Measurements from ENCODE around the gene ZNF195. TPM values are rescaled to one million over a fixed set of nuclear protein-coding genes. Genes with fewer than 3 reads are reported as not detected.
"Not testable (repeated sequence)": the region's sequence is repeated elsewhere in the genome, so short reads cannot be mapped to it uniquely, and the experiment has no call there.

The ZNF195 gene
- total RNA-seq, 1 experiment from 2014 or later = 85.5 TPM

DNA sequence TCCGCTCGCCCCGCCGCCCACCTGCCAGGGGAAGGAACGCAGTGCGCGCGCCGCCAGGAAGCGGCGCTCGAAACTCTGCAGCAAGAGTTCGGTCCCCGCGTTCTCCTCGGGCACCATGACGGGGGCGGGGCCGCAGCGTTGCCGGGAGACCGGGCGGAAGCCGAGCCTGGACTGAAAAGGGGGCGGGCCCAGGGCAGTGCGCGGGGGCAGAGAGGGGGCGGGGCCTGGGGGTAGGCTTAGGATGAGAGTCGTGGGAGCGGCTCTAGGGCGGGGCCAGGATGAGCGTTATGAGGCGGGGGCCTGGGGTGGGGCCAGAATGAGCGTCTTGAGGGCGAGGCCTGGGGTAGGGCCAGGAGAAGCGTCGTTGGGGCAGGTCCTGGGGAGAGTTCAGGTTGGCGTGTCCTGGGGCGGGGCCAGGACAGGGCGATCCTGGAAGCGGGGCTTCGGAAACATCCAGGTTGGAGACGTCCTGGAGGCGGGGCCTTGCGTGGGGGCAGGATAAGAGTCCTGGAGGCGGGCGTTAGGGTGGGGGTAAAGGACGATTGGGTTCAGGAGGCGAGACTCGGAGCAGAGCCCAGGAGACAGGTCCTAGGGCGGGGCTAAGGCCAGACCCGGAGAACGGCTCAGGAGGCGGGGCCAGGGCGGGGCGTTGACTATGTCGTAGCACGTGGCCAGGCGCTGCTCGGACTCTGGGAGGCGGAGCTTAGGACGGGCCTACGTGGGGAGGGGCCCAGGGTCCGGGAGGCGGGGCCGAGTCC is 43.6 kb upstream of the ZNF195 start:
- DNase-seq (ENCODE audit: low spot score) (peak; percentile 100), ATAC-seq (peak; percentile 99)
- H3K9me3 Mint-ChIP-seq, POLR2A ChIA-PET, H3K36me3 Mint-ChIP-seq, CTCF ChIA-PET: not testable (repeated sequence)
- Mint-ChIP-seq H3K27ac (peak overlapping the region; percentile 90), H3K4me3 (peak overlapping the region; percentile 88), H3K27me3 (ENCODE audit: low read depth) (peaks cover 20% of the 10 kb centered on the region), H3K4me1 (peaks cover 23% of the 10 kb centered on the region)
- TF ChIP-seq, protein P1, sequence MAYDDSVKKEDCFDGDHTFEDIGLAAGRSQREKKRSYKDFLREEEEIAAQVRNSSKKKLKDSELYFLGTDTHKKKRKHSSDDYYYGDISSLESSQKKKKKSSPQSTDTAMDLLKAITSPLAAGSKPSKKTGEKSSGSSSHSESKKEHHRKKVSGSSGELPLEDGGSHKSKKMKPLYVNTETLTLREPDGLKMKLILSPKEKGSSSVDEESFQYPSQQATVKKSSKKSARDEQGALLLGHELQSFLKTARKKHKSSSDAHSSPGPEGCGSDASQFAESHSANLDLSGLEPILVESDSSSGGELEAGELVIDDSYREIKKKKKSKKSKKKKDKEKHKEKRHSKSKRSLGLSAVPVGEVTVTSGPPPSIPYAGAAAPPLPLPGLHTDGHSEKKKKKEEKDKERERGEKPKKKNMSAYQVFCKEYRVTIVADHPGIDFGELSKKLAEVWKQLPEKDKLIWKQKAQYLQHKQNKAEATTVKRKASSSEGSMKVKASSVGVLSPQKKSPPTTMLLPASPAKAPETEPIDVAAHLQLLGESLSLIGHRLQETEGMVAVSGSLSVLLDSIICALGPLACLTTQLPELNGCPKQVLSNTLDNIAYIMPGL (CRISPR knock-in tag; IDR thresholded peaks at IDR 0.05) = peak; percentile 11; the same call in 1 of the 2 replicates
- TF ChIP-seq TP53 (CRISPR knock-in tag; IDR thresholded peaks at IDR 0.05) (0 out of 2 replicates have a peak, but pooled peaks have one; percentile 60), FOXK1 (CRISPR knock-in tag; IDR thresholded peaks at IDR 0.05) (peak; percentile 17; the same call in 1 of the 2 replicates), RELA (CRISPR knock-in tag; IDR thresholded peaks at IDR 0.05; ENCODE audit: borderline replicate concordance) (peak; percentile 27; the same call in 1 of the 2 replicates), SP1 (CRISPR knock-in tag; conservative IDR thresholded peaks at IDR 0.05) (peak; percentile 57)
- TF ChIP-seq, protein P2, sequence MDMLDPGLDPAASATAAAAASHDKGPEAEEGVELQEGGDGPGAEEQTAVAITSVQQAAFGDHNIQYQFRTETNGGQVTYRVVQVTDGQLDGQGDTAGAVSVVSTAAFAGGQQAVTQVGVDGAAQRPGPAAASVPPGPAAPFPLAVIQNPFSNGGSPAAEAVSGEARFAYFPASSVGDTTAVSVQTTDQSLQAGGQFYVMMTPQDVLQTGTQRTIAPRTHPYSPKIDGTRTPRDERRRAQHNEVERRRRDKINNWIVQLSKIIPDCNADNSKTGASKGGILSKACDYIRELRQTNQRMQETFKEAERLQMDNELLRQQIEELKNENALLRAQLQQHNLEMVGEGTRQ (CRISPR knock-in tag; IDR thresholded peaks at IDR 0.05) = peak; percentile 84
- TF ChIP-seq, protein P3, sequence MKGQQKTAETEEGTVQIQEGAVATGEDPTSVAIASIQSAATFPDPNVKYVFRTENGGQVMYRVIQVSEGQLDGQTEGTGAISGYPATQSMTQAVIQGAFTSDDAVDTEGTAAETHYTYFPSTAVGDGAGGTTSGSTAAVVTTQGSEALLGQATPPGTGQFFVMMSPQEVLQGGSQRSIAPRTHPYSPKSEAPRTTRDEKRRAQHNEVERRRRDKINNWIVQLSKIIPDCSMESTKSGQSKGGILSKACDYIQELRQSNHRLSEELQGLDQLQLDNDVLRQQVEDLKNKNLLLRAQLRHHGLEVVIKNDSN (CRISPR knock-in tag; IDR thresholded peaks at IDR 0.05) = peak; percentile 79; the same call in 1 of the 2 replicates

DNA sequence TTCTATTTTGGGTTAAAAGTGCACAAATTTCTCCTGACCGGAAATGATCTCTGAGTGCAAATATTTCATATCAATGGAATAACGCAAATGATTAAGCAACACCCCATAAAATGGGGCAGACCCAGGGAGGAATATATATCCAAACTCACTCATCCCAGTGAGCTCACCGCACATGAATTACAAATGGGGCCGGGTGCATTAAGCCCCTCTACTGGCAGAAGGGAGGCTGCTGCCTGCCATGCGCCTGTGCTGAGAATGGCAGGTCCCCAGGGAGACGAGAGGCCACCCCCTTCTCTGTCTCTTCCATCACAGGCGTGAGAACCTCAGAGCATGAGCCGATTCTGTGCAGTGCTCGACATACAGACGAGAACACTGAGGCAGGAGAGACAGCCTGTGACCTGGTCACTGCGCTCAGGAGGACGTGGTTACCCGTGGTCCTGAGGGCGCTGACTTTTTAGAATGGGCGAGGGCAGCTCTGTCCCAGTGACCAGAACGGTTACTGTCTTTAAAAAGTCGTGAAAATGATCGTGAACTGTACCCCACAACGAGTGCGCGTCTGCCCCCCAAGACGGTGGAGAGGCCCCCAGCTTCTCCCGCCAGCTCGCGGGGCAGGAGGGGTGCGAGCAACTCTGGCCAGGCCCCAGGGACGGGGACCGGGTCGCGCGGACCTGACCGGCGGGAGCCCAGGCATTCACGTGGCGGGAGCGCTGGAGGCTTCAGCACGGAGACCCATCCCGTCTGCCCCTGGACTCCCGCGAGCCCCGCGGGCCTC is 42.8 kb upstream of the ZNF195 start:
- CTCF ChIA-PET, POLR2A ChIA-PET: not testable (repeated sequence)

DNA sequence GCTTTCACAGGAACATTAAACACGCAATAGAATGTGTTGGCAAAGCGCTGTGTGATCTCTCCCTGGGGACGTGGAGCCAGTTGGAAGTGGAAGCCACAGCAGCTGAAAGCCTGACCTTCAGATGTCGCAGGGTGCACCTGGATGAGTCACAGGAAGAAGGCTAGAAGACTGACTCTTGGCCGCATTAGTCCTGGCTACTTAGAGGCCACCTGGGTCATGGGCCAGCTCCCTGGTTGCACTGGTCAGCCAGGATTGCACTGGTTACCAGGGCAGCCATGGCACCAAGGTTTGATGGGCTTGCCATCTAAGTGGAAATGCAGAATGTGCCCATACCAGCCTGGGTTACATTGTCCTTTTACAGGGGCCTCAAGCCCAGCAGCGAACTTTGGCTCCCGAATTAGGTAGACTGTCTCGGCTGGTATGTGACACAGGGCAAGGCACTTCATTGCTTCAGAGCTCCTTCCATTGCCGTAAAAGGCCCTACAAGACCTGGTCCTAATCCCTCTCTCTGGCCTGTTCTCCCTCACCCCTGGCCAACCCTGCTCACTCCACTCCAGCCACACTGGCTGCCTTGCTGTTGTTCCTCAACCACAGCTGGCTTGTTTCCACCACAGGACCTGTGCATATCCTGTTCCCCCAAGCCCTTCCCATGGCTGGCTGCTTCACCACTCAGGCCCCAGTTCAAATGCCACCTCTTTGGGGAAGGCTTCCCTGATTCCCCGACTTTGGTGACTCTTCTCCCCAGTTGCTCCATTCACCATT is 41.5 kb upstream of the ZNF195 start:
- CTCF ChIA-PET = interaction anchor here (0.9 to 2.4 kb wide), 2 partner anchors 12 to 79 kb away, joined by 4 to 8 read pairs; no protein-coding TSS in a partner anchor
- not testable (repeated sequence) for H3K4me3 Mint-ChIP-seq

More for the DNA sequence above, 42.8 kb upstream of the ZNF195 start:
- peaks cover 20% of the 10 kb centered on the region for H3K27me3 Mint-ChIP-seq (ENCODE audit: low read depth)
- H3K4me3 Mint-ChIP-seq = peak overlapping the region; percentile 88
- H3K36me3 Mint-ChIP-seq, ATAC-seq, H3K9me3 Mint-ChIP-seq: not testable (repeated sequence)
- DNase-seq (ENCODE audit: low spot score) = peak; percentile 23
- H3K4me1 Mint-ChIP-seq = peaks cover 25% of the 10 kb centered on the region
- TF ChIP-seq, protein P4, sequence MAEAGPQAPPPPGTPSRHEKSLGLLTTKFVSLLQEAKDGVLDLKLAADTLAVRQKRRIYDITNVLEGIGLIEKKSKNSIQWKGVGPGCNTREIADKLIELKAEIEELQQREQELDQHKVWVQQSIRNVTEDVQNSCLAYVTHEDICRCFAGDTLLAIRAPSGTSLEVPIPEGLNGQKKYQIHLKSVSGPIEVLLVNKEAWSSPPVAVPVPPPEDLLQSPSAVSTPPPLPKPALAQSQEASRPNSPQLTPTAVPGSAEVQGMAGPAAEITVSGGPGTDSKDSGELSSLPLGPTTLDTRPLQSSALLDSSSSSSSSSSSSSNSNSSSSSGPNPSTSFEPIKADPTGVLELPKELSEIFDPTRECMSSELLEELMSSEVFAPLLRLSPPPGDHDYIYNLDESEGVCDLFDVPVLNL (CRISPR knock-in tag; IDR thresholded peaks at IDR 0.05; ENCODE audit: borderline replicate concordance, low read depth) = 0 out of 2 replicates have a peak, but pooled peaks have one; percentile 60
- TF ChIP-seq, protein P1 (CRISPR knock-in tag; IDR thresholded peaks at IDR 0.05) = 0 out of 2 replicates have a peak, but pooled peaks have one; percentile 54
- peak overlapping the region; percentile 90 for H3K27ac Mint-ChIP-seq

DNA sequence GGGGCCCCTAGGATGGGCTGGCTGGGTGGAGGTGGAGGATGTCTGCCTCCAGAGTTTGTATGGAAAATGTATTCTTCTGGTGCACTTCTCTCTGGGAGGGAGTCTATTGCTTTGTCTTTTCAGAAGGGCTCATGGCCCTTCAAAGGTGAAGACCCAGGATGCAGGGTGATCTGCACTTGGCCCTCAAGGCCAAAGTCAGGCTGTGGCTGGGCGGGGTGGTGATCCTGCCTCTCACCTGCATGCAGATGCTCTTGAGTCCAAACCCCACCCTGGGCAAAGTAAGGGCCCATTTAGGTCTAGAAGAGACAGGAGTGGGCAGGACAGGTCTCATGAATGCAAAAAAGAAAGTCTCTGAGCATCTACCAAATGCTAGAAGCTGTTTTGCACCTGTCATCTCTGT is 40.5 kb upstream of the ZNF195 start:
- H3K4me3 Mint-ChIP-seq; H3K9me3 Mint-ChIP-seq; H3K27ac Mint-ChIP-seq; POLR2A ChIA-PET; H3K27me3 Mint-ChIP-seq (ENCODE audit: low read depth); ATAC-seq; H3K36me3 Mint-ChIP-seq; DNase-seq (ENCODE audit: low spot score): not testable (repeated sequence)
- CTCF ChIA-PET = interaction anchor here (2.4 kb wide), 1 partner anchor 78 kb away, joined by 8 read pairs; no protein-coding TSS in a partner anchor
- peaks cover 26% of the 10 kb centered on the region for H3K4me1 Mint-ChIP-seq

More for the DNA sequence above, 41.5 kb upstream of the ZNF195 start:
- DNase-seq (ENCODE audit: low spot score); POLR2A ChIA-PET; ATAC-seq; H3K36me3 Mint-ChIP-seq; H3K9me3 Mint-ChIP-seq: not testable (repeated sequence)
- Mint-ChIP-seq H3K27me3 (ENCODE audit: low read depth) (peaks cover 15% of the 10 kb centered on the region; the same call in 1 of the 2 replicates), H3K4me1 (peaks cover 26% of the 10 kb centered on the region), H3K27ac (peak overlapping the region; percentile 48; the same call in 1 of the 2 replicates)

DNA sequence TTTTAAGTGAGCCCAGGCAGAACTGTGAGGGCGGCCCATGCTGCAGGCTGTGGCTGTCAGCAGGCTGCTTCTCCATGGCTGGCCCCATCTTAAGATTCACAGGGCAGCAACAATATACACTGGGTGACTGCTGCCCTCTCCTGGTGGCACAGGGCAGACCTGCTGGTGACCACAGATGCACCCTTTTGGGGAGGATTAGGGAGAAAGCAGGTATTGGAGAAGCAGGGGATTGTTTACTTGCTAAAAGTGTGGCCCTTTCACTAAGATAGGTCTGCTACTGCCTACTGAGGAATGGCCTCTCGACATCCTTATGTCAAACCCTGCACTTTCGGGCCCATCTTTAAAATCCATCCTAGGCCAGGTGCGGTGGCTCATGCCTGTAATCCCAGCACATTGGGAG is 38.1 kb upstream of the ZNF195 start:
- Mint-ChIP-seq H3K27ac (peak overlapping the region; percentile 33; the same call in 1 of the 2 replicates), H3K4me1 (peaks cover 15% of the 10 kb centered on the region)
- POLR2A ChIA-PET; CTCF ChIA-PET; H3K27me3 Mint-ChIP-seq (ENCODE audit: low read depth); H3K36me3 Mint-ChIP-seq; H3K4me3 Mint-ChIP-seq; H3K9me3 Mint-ChIP-seq: not testable (repeated sequence)
- DNase-seq (ENCODE audit: low spot score) = peak; percentile 74
- ATAC-seq = 0 out of 2 replicates have a peak, but pooled peaks have one; percentile 34

DNA sequence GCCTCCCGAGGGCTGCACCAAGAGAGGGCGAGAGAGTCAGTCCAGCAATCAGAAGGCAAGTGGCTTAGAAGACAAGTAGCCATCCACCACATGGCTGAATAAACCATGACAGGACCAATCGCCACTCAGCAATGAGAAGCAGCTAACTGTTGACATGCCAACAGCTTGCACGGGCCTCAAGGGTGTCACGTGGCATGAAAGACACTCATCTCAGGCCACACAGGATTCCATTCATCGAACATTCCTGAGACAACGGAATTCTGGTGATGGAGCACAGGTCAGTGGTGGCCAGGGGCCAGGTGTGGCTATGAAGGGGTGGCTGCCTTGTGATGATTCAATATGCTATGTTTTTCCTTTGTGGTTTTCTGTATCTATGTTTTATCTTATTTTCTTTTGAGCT is 36.4 kb upstream of the ZNF195 start:
- H3K4me3 Mint-ChIP-seq; H3K27me3 Mint-ChIP-seq (ENCODE audit: low read depth); H3K27ac Mint-ChIP-seq; CTCF ChIA-PET; DNase-seq (ENCODE audit: low spot score); H3K9me3 Mint-ChIP-seq; ATAC-seq; H3K4me1 Mint-ChIP-seq; POLR2A ChIA-PET: not testable (repeated sequence)
- H3K36me3 Mint-ChIP-seq = peaks cover 17% of the 10 kb centered on the region

Measured in WTC11 (cell line).